H9 (cell line): ENCODE results near the gene LRRC36. TPM values are rescaled to one million over a fixed set of nuclear protein-coding genes. Genes with fewer than 3 reads are reported as not detected.

ENCODE experiments used
- DNase-seq: peaks from one replicate; pipeline ENCODE4 v3.0.0-alpha.2; 2017
- H2AFZ ChIP-seq: one replicate; pipeline ENCODE4 v1.6.1; 2013; ENCODE audit warnings: mild to moderate bottlenecking, low read length, control low read depth, moderate library complexity
- H2AK5ac ChIP-seq: 2 replicates; pipeline ENCODE4 v1.6.1; 2013; ENCODE audit warnings: low read length, control low read depth, mixed read lengths; ENCODE audit not compliant: insufficient read length
- H2BK120ac ChIP-seq: one replicate; pipeline ENCODE4 v1.6.1; 2013; ENCODE audit warnings: low read depth, mild to moderate bottlenecking, low read length, control low read depth, inconsistent platforms; ENCODE audit not compliant: poor library complexity, severe bottlenecking
- H2BK12ac ChIP-seq: 2 replicates; pipeline ENCODE4 v1.6.1; 2013; ENCODE audit warnings: low read length, control low read depth, mixed read lengths, low read depth; ENCODE audit not compliant: insufficient read length
- H2BK15ac ChIP-seq: 2 replicates; pipeline ENCODE4 v1.6.1; 2013; ENCODE audit warnings: low read depth, low read length, control low read depth
- H2BK20ac ChIP-seq: one replicate; pipeline ENCODE4 v1.6.1; 2013; ENCODE audit warnings: low read depth, mild to moderate bottlenecking, low read length, control low read depth, inconsistent platforms; ENCODE audit not compliant: poor library complexity, severe bottlenecking
- H2BK5ac ChIP-seq: 2 replicates; pipeline ENCODE4 v1.6.1; 2013; ENCODE audit warnings: low read length, control low read depth, mixed read lengths; ENCODE audit not compliant: insufficient read length
- H3K14ac ChIP-seq: 2 replicates; pipeline ENCODE4 v1.6.1; 2013; ENCODE audit warnings: low read length, control low read depth; ENCODE audit not compliant: insufficient read depth
- H3K18ac ChIP-seq: 2 replicates; pipeline ENCODE4 v1.6.1; 2013; ENCODE audit warnings: low read depth, mild to moderate bottlenecking, mixed read lengths, low read length, control low read depth; ENCODE audit not compliant: insufficient read length
- H3K23ac ChIP-seq: 2 replicates; pipeline ENCODE4 v1.6.1; 2013; ENCODE audit warnings: low read length, control low read depth, mixed read lengths, low read depth; ENCODE audit not compliant: insufficient read length
- H3K23me2 ChIP-seq: 2 replicates; pipeline ENCODE4 v1.6.1; 2013; ENCODE audit warnings: low read depth, mild to moderate bottlenecking, mixed read lengths, low read length, control low read depth; ENCODE audit not compliant: insufficient read length, poor library complexity, severe bottlenecking
- H3K27ac ChIP-seq: 2 replicates; pipeline ENCODE4 v1.5.1; 2013; ENCODE audit warnings: low read length, control low read depth, mixed read lengths, low read depth; ENCODE audit not compliant: insufficient read length
- H3K27me3 ChIP-seq: 2 replicates; pipeline ENCODE4 v1.6.1; 2013; ENCODE audit warnings: low read length, control low read depth, inconsistent platforms; ENCODE audit not compliant: insufficient read depth
- H3K4ac ChIP-seq: 2 replicates; pipeline ENCODE4 v1.6.1; 2013; ENCODE audit warnings: low read depth, mild to moderate bottlenecking, control low read depth, inconsistent platforms, low read length, moderate library complexity
- H3K4me1 ChIP-seq: 2 replicates; pipeline ENCODE4 v1.6.1; 2013; ENCODE audit warnings: low read length, control low read depth, inconsistent platforms; ENCODE audit not compliant: insufficient read depth
- H3K4me2 ChIP-seq: 2 replicates; pipeline ENCODE4 v1.6.1; 2013; ENCODE audit warnings: low read length, control low read depth, mixed read lengths; ENCODE audit not compliant: insufficient read length, insufficient read depth
- H3K56ac ChIP-seq: 2 replicates; pipeline ENCODE4 v1.6.1; 2013; ENCODE audit warnings: low read depth, mild to moderate bottlenecking, mixed read lengths, low read length, control low read depth; ENCODE audit not compliant: insufficient read length
- H3K79me1 ChIP-seq: 2 replicates; pipeline ENCODE4 v1.6.1; 2013; ENCODE audit warnings: low read depth, mild to moderate bottlenecking, moderate library complexity, low read length, control low read depth, inconsistent platforms; ENCODE audit not compliant: insufficient read depth, poor library complexity, severe bottlenecking
- H3K79me2 ChIP-seq: 2 replicates; pipeline ENCODE4 v1.6.1; 2013; ENCODE audit warnings: low read length, control low read depth, inconsistent platforms; ENCODE audit not compliant: insufficient read depth
- H3K9ac ChIP-seq: 2 replicates; pipeline ENCODE4 v1.6.1; 2013; ENCODE audit warnings: low read length, control low read depth, mixed read lengths; ENCODE audit not compliant: insufficient read length; ENCODE audit errors: extremely low read depth
- H3K9me3 ChIP-seq: one replicate; pipeline ENCODE4 v1.6.1; 2013; ENCODE audit warnings: low read depth, low read length, inconsistent platforms; ENCODE audit not compliant: control insufficient read depth
- H3T11ph ChIP-seq: one replicate; pipeline ENCODE4 v1.6.1; 2013; ENCODE audit warnings: mild to moderate bottlenecking, low read length, control low read depth, inconsistent platforms
- H4K20me1 ChIP-seq: one replicate; pipeline ENCODE4 v1.6.1; 2013; ENCODE audit not compliant: control insufficient read depth, insufficient read length, insufficient read depth
- H4K5ac ChIP-seq: 2 replicates; pipeline ENCODE4 v1.6.1; 2013; ENCODE audit warnings: low read depth, mild to moderate bottlenecking, mixed read lengths, low read length, control low read depth; ENCODE audit not compliant: insufficient read length
- H4K8ac ChIP-seq: replicated peaks from 2 replicates; pipeline ENCODE4 v1.6.1; 2013; ENCODE audit warnings: low read length, control low read depth, mixed read lengths, low read depth; ENCODE audit not compliant: insufficient read length
- H4K91ac ChIP-seq: 2 replicates; pipeline ENCODE4 v1.6.1; 2013; ENCODE audit warnings: low read depth, mild to moderate bottlenecking, moderate library complexity, mixed read lengths, low read length, control low read depth; ENCODE audit not compliant: insufficient read length
- H3K27ac Mint-ChIP-seq, 3 experiments: 2 replicates in 2 of 3; 3 replicates in 1 of 3; pipeline ENCODE4 v1.8.0; 2020 to 2021; ENCODE audit warnings: mixed read lengths in 3 of 3, mild to moderate bottlenecking in 1 of 3, moderate library complexity in 1 of 3
- H3K27me3 Mint-ChIP-seq: 2 replicates; pipeline ENCODE4 v1.8.0; 2021; ENCODE audit warnings: low read depth, mild to moderate bottlenecking, moderate library complexity, mixed read lengths
- H3K36me3 Mint-ChIP-seq, 3 experiments: 2 replicates in 2 of 3; 3 replicates in 1 of 3; pipeline ENCODE4 v1.8.0; 2020 to 2021; ENCODE audit warnings: low read depth in 3 of 3, mixed read lengths in 3 of 3; ENCODE audit not compliant: insufficient read depth in 1 of 3
- H3K4me1 Mint-ChIP-seq, 2 experiments: 2 replicates each; pipeline ENCODE4 v1.8.0; 2020; ENCODE audit warnings: mixed read lengths in 2 of 2
- H3K4me3 Mint-ChIP-seq, 2 experiments: 2 replicates in 1 of 2; 3 replicates in 1 of 2; pipeline ENCODE4 v1.8.0; 2020 to 2021; ENCODE audit warnings: mild to moderate bottlenecking in 2 of 2, mixed read lengths in 2 of 2, moderate library complexity in 1 of 2
- H3K9me3 Mint-ChIP-seq, 2 experiments: 2 replicates in 1 of 2; 3 replicates in 1 of 2; pipeline ENCODE4 v1.8.0; 2020; ENCODE audit warnings: mild to moderate bottlenecking in 2 of 2, mixed read lengths in 2 of 2, moderate library complexity in 1 of 2
- WGBS: extraction: QIAGEN DNeasy Blood & Tissue Kit; methylation state at CpG from one replicate; pipeline ENCODE4 v1.1.7; 2013; ENCODE audit warnings: missing lambda C conversion rate, low lambda C conversion rate, mixed read lengths; ENCODE audit not compliant: insufficient read length; ENCODE audit errors: extremely low coverage; 5-methylcytosine and 5-hydroxymethylcytosine counted together
- total RNA-seq: library from RNA; stranded (reverse); gene quantifications from 2 replicates; pipeline ENCODE4 v1.2.1, GENCODE V29; 2021
- TF ChIP-seq, protein P1 (sequence below): fragments of 200-600 bp; sonication (generic); conservative IDR thresholded peaks from 3 replicates; pipeline ENCODE4 v1.8.0; 2021; ENCODE audit warnings: antibody characterized with exemption, mild to moderate bottlenecking

Gene LRRC36
- total RNA-seq, 1 experiment from 2014 or later: not detected

- no peak overlapping the region for H3K23ac ChIP-seq
- H2BK15ac ChIP-seq: no peak overlapping the region
- no peak overlapping the region for H2BK5ac ChIP-seq
- H4K8ac ChIP-seq: no peak overlapping the region
- no peaks in the 10 kb centered on the region for H3K79me2 ChIP-seq
- H4K91ac ChIP-seq: no peak overlapping the region
- no peak overlapping the region for H2BK120ac ChIP-seq
- H3K4me1 ChIP-seq: no peaks in the 10 kb centered on the region
- peak overlapping the region; percentile 70 to 81 for H3K4me3 Mint-ChIP-seq
- no peaks in the 10 kb centered on the region for H3K27me3 ChIP-seq
- H4K20me1 ChIP-seq: no peaks in the 10 kb centered on the region
- no peaks in the 10 kb centered on the region for H3K79me1 ChIP-seq
- peak; percentile 53 for DNase-seq
- no peak overlapping the region for H2BK12ac ChIP-seq
- no peak overlapping the region for H3K14ac ChIP-seq
- no peak overlapping the region for H3K9ac ChIP-seq
- peak overlapping the region; percentile 41 for H3K4me2 ChIP-seq
- peaks cover 0 to 14% (median 4%) of the 10 kb centered on the region in 3 experiments; a peak in 3 of 7 replicates for H3K36me3 Mint-ChIP-seq
- H3K27me3 Mint-ChIP-seq: peaks cover 16% of the 10 kb centered on the region
- H3K9me3 ChIP-seq: no peaks in the 10 kb centered on the region
- no CpG with 5 or more reads among the region's 42 CpGs for WGBS
- H3K18ac ChIP-seq: no peak overlapping the region
- H4K5ac ChIP-seq: no peak overlapping the region
- H3K27ac ChIP-seq: no peak overlapping the region
- TF ChIP-seq, protein P1, sequence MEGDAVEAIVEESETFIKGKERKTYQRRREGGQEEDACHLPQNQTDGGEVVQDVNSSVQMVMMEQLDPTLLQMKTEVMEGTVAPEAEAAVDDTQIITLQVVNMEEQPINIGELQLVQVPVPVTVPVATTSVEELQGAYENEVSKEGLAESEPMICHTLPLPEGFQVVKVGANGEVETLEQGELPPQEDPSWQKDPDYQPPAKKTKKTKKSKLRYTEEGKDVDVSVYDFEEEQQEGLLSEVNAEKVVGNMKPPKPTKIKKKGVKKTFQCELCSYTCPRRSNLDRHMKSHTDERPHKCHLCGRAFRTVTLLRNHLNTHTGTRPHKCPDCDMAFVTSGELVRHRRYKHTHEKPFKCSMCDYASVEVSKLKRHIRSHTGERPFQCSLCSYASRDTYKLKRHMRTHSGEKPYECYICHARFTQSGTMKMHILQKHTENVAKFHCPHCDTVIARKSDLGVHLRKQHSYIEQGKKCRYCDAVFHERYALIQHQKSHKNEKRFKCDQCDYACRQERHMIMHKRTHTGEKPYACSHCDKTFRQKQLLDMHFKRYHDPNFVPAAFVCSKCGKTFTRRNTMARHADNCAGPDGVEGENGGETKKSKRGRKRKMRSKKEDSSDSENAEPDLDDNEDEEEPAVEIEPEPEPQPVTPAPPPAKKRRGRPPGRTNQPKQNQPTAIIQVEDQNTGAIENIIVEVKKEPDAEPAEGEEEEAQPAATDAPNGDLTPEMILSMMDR: peak; percentile 68; the same call in 2 of the 3 replicates
- no peak overlapping the region for H2AFZ ChIP-seq
- peaks cover 6% of the 10 kb centered on the region for H3K23me2 ChIP-seq
- H3K27ac Mint-ChIP-seq: no peak overlapping the region
- no peak overlapping the region for H3K56ac ChIP-seq
- no peak overlapping the region for H2AK5ac ChIP-seq
- peaks cover 3% of the 10 kb centered on the region in 2 experiments; a peak in 3 of 4 replicates for H3K4me1 Mint-ChIP-seq
- H2BK20ac ChIP-seq: no peak overlapping the region
- no peak overlapping the region for H3T11ph ChIP-seq
- H3K4ac ChIP-seq: no peak overlapping the region
- H3K9me3 Mint-ChIP-seq: no peaks in the 10 kb centered on the region
Measured at GRCh38 chr16:67278773-67279295, 47.8 kb upstream of the LRRC36 start.
